Measurements from ENCODE around the gene SCML2.
"Not testable (repeated sequence)": the region's sequence is repeated elsewhere in the genome, so short reads cannot be mapped to it uniquely, and the experiment has no call there.

SCML2 gene

DNA sequence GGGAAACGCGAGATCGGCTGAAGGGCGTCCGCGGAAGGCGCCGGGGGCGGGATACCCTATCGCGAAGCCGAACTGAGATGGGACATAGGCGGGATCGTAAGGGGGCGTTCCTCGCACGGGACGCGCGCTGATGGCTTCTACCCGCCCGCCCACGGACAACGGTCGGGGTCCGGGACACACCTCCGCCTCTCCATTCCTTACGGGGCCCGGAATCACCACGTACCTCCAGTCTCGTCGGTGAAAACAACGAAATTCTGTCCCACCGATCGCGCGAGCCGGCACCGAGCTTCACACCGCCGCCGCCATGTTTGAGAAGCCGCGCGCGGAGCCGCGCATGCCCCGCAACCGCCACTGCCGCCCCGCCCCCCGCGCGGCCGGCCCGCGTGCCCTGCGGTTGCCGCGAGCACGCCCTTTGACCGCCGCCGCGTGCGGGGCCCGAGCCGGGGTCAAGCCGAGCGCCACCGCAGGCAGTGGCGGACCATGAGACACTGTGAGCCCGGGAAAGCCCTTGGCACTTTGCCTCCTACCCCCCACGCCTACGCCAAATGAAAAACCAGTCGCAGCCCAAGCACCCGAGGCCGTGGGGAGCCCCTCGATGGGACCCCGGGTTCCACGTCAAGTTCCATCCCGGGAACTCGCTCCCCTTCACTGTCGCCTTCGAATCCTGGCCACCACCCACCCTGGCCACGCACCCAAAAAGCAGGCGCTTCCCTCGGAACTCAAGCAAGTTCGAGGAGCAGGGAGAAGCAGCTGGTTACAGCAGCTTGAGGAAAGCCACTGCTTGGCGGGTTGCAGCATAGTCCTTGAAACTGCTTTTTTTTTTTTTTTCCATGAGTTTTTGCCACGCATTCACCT, at the start of gene SCML2:
SCML2 (minus strand) TSS at position 320 of the 855 bp plus-strand sequence. CDS start 20,617 bp downstream, outside the sequence.
- FAIRE-seq = no peak

DNA sequence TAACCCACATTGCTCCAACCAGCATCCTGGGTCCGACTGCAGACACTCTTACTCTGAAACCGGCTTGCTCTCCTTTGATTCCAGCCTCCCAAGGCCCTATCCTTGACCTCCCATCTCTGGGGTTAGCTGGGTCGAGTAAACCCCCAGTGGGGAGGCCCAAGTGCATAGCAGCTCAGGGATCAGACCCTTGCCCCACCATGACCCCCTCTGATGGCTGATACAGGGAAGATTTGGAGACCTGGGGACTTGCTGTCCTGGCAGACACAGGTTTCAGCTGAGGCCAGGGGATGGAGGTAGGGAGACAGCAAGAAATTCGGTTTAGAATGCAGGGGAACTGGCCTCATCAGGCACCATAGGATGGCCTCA, 47.3 kb upstream of the SCML2 start:
- no peak for FAIRE-seq

DNA sequence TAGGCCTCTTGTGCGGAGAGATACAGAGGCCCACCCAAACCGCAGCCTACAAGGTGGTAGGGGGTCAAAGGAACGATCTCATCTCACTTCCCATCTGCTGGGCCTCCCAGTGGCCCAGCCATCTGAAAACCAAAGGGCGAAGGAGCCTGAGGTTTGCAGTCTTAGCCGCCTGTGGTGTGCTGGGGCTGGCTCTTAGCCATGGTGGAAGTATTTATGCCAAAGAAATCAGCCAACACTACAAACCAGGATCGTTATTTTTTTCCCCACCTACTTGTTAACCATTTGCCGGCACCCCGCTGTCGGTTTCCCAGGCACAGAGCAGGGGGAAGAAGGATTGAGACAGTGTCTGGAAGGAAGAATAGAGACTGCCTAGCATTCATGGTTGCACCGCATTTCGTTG, 40.0 kb upstream of the SCML2 start:
- no peak for FAIRE-seq

DNA sequence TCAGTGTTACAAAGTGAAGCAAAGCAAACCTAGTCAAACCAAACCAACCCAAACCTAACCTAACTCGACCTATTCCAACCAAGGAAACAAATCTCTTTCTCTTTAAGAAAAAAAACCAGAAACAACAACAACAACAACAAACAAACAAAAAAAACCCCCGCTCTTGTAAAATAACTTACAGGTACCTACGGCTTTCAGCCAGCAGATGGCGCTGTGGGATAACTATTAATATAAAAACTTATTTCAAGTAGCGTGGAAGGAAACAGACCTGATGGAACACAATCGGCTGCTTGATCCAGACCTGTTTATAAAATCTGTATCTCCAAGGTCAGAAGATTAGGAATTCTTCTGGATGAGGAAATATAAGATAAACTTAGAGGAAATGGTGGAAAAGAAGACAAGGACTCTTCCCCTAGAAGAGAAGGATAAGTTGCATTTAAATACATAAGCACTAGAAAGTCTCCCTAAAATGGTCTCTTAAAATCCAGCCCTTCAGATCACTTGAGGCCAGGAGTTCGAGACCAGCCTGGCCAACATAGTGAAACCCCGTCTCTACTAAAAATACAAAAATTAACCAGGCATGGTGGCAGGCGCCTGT, 36.6 kb upstream of the SCML2 start:
- FAIRE-seq = peak; percentile 94

DNA sequence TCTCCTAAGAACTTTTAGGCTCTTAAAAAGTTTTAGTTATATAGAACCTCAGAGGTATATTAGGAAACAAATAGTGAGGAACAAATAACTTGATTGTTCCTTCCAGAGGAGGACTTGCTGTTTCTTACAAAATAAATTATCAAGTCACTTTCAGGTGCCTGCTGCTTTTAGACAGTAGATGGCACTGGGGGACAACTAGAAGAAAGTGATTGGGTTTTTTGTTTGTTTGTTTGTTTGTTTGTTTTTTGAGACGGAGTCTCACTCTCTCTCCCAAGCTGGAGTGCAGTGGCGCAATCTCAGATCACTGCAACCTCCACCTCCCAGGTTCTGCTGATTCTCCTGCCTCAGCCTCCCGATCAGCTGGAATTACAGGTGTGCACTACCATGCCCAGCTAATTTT, 35.5 kb upstream of the SCML2 start:
- FAIRE-seq = no peak

DNA sequence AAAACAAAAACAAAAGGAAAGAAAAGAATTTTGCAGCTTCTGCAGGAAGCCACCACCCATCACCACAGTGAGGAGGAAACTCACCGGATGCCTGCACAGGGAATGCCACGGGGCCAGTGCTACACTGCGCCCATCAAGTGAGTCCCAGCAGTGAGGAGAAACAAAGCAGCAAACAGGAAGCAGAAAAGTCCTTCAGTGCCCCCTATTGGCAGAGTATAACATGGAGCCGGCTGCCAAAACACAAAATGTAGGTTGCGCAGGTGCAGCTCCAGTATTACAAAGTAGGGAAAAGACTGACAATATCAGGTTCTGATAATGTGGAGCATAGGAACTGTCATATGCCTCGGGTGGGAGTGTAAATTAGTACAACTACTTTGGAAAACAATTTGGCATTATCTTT, 23.3 kb upstream of the SCML2 start:
- FAIRE-seq = no peak

DNA sequence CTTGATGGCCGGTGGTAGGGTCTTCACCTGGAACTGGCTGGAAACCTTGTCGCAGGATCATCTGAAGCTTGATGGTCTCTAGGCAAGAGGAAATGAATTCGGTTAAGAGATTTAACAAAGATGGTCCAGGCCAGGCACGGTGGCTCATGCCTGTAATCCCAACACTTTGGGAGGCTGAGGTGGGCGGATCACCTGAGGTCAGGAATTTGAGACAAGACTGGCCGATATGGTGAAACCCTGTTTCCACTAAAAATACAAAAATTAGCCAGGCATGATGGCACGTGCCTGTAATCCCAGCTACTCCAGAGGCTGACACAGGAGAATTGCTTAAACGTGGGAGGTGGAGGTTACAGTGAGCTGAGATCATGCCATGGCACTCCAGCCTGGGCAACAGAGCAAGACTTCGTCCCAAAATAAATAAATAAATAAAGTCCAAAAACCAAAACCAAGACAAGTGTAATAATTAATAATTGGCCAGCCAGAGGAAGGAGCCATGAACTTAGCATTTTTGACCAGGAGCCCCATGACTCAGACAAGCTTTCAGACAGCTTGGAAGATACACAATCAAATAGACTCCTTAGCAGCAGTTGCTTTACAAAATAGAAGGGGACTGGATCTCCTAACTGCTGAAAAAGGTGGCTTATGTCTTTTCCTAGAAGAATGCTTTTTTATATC, 20.8 kb upstream of the SCML2 start:
- not testable (repeated sequence) for FAIRE-seq

DNA sequence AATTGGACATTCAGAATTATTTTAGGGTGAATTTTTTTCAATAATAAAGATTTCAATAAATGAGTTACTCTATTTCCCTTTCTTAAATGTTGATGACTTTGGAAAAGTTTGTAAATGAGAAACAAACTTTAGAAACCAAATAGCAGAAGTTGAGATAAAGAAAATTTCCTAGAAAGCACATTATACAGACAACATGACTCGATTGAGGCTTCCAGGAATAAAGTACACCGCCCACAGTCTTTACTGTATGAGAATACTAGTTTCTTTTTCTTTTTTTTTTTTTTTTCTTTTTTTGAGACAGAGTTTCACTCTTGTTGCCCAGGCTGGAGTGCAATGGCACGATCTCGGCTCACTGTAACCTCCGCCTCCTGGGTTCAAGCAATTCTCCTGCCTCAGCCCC, 14.6 kb upstream of the SCML2 start:
- not testable (repeated sequence) for FAIRE-seq

DNA sequence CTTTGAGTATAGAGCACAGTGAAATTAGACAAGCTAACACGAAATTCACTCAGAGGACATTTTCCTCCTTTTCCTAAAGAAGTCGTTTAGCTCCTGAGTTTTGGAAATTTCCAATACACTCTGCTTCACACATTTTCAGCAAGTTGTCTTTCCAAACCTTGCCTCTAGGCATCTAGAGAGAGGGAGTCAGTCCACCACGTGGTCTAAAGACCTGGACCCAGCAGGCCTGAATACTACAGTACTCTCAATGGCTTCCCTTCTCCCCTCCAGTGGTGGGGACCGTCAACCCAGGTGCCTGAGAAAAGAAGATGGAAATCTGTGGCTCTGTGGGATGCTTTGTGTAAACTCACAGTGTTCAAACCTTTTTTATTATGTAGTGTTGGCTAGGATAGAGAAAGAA, 13.9 kb upstream of the SCML2 start:
- no peak for FAIRE-seq

DNA sequence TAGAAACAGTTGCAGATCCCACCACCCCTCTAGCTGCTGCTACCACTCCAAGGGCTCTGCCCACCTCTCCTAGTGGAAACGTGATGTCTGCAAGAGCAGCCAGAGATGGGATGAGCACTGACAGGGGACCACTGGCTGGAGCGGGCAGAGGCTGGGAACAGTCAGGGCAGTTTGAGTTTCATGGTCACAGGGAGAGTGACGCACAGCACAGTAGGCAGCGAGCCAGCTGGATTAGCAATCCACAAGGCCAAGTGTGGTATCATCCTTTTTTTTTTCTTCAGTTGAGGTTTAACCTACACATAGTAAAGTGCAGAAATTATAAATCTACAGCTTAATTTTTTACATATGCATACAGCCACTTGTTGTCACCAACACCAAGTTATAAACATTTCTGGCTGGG, 6.4 kb upstream of the SCML2 start:
- no peak for FAIRE-seq

DNA sequence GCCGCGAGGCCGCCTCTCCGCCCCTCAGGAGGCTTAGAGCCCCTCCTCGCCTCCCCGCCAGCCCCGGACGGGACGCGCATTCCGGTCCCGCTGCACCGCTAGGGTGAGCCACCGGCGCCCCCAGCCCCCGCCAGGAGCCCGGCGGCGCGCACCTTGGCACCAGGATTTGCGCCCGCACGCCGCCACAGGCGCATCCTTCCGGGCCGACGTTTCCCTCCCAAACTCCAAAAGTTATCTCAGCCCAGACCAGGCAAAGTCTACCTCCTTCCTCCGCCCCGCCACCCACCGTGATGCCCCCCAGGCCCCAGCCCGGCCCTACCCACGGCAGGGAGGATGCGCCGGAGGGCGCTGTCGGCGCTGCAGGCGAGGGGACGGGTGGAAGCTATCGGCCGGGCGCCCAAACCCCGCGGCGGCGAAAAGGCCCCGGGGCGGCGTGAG, 538 bp downstream of the SCML2 start:
- FAIRE-seq = no peak

DNA sequence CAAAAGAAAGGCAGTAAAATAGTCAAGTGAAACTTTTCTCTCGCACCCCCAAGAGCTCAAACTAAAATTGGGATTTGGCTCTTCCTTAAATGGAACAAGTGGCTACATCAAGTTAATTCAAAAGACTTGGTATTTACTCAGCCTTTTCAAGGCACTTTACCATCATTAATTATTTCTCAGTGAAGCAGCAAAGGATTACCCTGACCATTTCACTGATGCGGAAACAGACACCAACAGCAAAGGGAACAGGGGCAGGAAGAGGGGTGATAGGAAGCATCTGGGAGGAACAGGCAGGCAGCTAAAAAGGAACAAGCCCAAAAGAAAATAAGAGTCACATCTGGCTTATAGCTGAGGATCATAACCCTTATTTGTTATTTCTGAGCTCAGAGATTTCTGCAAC, 2.7 kb downstream of the SCML2 start:
- FAIRE-seq = no peak

DNA sequence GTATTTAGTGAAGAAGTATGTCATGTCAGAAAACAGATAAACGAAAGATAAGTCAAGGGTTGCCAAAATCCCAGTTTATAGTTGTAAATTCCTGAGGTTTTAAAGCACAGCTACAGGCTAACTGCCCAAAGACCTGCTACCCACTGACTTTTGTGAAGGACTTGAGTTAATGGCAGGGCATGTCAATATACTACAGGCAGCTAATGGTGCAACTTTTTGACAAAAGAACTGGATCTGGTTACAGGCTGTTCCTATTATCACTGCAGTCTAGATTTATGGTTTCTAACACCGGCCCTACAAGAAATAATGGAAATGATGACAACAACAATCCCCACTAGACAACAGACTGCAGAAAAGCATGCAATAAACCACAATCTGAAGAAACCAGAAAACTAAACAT, 6.4 kb downstream of the SCML2 start:
- FAIRE-seq = no peak

DNA sequence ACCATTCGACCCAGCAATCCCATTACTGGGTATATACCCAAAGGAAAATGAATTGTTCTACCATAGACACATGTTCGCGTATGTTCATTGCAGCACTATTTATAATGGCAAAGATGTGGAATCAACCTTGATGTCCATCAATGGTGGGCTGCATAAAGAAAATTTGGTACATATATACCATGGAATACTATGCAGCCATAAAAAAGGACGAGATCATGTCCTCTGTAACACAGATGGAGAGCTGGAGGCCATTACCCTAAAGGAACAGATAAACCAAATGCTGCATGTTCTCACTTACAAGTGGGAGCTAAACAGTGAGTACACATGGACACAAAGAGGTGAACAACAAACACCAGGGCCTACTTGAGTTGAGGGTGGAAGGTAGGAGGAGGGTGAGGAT, 45.1 kb downstream of the SCML2 start:
- no peak for FAIRE-seq

DNA sequence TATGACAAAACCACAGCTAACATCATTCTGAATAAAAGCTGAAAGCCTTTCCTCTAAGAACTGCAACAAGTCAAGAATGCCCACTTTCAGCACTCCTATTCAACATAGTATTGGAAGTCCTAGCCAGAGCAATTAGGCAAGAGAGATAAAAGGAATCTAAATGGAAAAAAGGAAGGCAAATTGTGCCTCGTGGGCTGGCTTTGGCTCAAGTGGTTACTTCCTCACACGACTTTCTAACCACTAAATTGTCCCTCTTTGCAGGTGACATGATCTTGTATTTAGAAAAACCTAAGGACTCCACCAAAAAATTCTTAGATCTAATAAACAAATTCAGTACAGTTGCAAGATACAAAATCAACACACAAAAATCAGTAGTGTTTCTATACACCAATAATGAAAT, 57.2 kb downstream of the SCML2 start:
- no peak for FAIRE-seq

DNA sequence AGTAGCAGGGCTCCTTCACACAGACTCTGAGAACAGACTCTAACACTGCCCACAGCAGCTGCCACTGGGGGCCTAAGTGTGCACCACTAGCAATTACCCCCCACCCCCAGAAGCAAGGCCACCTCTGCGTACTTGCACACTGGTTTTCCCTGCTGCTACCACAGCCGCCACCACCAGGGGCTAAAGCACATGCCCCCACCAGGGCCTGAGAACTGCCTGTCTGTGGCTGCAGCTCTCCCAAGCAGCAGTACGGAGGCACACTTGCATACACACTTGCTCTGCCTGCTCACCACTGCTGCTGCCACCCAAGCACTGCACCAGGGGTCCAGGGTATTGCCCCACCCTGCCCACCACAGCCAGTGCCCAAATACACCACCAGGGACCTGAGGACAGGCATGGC, 59.6 kb downstream of the SCML2 start:
- FAIRE-seq = no peak

DNA sequence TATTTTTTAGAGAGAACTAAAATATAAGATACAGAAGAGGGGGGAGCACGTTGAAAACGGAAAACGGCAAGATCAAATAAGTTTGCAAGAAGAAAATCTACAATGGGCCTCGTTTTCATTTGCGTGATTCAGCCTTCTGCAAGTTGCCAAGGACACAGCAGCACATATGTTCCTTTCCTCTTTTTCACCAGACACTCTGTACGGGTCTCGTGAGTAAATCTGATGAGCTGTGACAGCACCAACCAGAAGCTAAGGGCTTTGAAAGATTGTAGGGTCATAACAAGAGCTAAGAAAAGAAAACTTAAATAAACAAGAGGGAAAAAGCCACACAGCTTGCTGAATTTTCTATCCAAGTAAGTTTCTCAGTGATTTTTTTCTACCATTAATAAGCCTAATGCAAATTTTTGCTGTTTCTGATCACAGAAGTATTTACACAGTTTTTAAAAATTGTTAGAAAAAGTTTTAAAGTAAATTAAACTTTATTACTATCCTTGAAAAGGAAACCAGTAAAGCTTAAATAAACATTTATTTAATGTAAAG, 63.4 kb downstream of the SCML2 start:
- FAIRE-seq = no peak

DNA sequence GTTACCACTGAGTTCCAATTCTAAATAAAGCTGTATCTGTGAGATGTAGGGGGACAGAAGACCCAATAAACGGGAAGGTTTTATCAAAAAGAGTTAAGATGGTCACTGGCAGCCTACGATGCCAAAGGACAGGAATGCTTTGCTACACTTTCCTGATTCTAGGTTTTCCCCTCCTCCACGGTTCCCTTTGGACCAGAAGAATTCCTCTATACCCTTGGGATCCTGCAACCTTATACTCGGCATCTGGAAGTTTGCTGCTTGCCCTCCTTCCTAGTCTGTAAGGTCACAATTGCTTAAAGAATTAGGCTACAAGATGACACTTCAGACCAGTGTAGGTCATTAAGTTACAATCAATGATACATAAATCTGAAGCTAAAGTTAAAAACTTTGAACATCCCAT, 64.3 kb downstream of the SCML2 start:
- no peak for FAIRE-seq

DNA sequence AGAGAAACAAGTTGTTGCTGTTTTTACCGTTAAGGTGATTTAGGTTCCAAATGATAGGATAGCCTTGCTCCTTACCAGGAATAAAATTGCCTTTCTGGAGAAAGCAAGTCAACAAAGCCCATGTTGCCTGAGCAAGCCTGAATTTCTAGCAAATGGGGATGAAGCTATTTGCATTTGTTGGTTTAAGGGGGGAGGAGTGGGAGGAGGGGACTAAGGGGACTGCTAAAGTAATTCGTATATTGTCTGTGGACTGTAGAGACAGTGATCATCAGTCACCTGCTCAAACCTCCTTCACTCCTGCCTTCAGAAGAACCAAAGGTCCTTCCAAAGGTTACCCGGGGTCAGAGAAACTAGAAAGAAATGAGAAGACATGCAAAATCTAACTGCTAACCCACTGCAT, 65.8 kb downstream of the SCML2 start:
- no peak for FAIRE-seq

DNA sequence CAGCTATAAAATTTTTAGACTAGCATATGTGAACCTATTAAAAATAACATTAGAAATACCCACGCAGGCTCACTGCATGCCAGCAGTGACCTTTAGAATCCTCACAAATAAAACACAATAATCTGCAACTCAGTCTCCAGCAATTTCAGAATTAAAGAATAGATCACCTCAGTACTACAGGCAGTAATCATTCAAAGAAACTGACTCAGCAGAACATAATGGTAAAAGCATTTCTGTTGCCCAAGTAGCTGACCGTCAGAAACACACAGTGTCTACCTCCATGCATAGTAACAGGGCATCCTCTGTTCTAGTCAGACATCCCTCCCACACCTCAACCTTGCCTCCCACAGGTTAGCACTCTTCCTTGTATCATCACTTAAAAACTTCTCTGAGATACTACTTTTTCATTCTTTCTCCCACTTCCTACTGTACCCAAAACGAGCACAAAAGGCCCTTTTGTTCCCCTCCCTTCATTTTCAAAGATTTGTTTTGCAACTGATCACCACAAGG, 68.1 kb downstream of the SCML2 start:
- no peak for FAIRE-seq

DNA sequence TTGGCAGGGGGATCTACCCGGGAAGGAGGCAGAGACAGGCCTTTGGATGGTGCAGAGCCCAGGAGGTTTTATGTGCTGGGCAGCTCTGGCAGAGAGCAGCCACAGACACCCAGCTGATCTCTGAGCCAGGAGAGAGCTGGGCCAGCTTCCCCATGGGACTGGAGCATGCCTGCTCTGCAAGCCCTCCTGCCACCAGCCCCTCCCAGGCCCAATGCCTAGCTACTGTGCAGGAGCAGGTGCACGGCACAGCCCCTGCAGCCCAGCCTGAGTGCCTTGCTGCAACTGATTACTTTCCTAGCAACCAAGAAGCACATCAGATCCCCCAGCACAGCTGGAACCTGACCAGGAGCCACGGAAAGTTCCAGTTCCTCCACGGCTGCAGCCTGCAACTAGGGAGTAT, 76.0 kb downstream of the SCML2 start:
- FAIRE-seq = no peak

DNA sequence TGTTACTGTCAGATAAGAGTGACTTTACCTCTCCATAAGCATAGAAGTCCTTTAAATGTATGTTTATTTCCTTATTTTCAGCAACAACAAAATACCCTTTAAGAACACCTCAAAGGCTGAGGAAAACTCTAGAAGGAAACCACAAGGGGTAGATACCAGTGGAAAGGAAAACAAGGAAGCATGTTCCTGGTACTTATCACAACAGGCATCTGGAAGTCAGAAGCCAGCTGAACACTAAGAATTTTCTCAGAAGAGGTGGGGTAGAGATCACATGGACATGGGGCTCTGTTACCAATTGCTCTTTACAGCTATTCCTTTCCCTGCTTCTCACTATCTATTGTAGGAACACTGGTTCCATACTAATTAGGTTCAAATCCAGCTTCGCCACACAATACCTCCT, 82.3 kb downstream of the SCML2 start:
- no peak for FAIRE-seq

DNA sequence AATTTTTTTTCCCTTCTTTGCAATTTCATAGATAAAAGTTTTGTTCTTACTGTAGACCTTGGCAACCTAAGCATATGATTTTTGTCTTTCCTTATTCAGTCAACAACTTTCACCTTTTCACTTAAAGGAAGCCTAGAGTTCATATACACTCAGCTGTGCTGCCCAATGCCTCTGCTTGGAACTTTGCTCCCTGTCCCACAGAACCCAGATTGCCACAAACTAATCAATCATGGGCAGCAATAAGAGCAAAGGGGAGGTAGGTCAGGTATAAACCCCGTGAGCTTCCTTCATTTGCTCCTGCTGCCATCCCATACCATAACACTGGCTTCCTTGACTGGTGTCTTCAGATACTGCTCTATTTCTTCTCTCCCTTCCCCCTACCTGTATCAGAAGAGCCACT, 82.8 kb downstream of the SCML2 start:
- no peak for FAIRE-seq

DNA sequence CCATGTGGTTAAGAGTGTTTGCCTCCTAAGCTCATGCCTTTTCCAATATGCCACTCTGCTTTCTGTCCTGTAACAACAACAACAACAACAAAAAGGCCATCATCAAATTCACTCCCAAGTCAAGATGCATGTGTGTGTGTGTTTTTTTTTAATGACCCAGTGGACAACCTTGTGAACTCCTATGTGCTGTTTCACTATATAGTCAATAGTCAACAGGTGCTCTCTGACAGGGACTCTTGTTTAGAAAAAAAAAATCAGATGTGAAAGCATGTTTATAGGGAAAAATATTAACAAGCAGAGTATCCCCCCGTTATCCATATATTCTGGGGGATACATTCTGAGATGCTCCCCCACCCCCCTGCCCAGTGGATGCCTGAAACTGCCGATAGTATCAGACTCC, 83.2 kb downstream of the SCML2 start:
- FAIRE-seq = no peak

Measured in TTC549 (cell line).